ENCODE measurements around the gene ZBED1.
"Not testable (repeated sequence)": the region's sequence is repeated elsewhere in the genome, so short reads cannot be mapped to it uniquely, and the experiment has no call there.

Gene ZBED1

DNA sequence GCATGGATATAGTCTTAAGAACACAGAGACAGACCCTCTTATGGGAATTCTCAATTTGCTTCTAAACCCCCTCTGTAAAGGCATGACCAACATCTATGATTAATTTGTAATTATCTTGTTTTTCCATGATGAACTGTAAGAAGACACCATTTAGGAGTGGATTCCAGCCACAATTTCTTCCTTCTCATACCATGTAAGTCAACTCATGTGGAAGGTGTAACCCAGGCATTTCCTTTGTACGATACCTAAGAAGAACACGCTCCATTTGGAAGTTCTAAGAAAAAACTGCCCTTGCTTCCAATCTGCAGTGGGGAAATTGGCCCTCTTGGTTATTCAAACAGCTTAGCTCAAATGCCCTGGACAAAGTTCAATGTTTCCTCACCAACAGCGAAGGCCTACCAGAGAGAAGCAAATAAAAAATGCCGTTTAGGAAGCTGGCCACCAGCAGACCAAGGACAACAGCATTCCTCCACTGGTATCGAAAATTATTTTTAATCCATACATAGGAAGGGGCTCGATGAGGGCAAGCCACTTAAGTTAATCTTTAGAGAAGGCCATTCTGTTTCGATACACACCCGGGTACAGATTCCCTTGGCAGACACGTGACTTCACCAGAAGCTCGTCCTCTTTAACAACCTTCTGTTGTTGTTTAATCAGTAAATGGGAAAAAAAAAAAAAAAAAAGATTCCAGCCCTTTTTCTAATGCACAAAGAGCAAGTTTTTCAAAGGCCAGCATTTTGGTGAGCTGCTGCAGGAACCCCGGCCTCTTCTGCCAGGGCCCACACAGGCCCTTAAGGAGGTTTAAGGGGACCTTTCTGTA, 2.6 kb downstream of the ZBED1 start:
- DNase-seq (ENCODE audit: low read depth) = no peak

DNA sequence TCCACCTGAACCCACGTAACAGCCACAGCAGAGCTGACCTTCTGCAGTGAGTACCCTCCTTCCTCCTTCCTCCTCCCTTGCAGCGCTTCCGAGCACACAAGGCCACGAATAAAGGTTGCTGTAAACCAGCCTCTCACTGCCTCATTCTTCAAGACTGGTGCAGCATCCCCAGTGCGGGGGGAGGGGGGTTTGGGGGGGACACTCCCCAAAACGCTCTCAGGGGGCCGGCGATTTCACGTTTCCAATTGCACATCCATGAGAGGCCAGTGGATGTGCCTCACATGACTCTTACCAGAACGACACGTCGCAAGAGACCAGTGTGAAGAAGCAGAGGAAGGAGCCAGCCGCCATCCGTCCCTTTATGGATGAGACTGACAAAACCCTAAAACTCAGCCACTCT, 5.2 kb downstream of the ZBED1 start:
- DNase-seq (ENCODE audit: low read depth) = no peak

DNA sequence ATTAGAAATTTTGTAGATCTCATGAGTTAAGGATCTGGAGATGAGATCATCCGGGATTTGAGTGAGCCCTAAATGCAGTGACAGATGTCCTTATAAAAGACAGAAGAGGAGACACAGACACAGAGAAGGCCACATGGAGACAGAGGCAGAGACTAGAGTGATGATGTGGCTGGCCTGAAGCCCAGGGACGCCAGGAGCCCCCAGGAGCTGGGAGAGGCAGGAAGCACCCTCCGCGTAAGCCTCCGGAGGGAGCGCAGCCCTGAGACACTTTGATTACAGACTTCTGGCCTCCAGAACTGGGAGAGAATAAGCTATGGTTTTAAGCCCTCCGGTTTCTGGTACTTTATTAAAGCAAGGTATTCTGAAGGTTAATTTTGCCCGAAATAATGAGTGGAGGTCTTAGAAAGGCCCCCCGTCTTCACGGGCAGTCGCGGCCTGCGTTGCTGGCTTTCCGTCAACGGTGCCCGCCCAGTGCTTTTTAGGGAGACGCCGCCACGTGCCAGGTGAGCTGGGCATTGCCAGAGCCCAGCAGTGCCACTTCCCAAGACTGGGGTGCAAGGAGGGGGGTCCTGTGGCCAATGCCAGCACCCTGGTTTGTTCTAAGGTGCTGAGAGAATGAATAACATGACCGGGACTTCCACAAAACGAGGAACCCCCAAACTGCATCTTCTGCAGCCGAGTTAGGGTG, 8.1 kb downstream of the ZBED1 start:
- DNase-seq (ENCODE audit: low read depth) = no peak

DNA sequence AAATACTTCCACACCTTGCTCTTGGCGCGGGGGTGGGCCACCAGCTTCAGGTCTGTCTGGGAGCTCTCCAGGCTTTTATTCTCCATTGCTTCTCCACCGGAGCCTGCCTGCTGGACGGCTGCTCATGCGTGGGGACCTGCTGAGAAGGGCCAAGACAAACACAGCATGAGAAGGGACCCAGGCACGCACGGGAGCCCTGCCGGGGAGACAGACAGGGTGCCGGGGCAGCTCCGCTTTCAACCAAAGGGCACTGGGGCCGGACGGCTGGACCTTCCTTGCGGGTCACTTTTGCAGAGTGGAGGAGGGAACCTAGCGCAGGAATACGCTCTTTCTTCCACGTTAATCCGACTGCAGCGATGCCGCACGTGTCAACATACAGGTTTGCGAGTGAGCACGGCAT, 10.1 kb downstream of the ZBED1 start:
- no peak for DNase-seq (ENCODE audit: low read depth)

GRCh38 chrX:2489446-2490445, 11.0 kb downstream of the ZBED1 start:
- DNase-seq (ENCODE audit: low read depth) = no peak

DNA sequence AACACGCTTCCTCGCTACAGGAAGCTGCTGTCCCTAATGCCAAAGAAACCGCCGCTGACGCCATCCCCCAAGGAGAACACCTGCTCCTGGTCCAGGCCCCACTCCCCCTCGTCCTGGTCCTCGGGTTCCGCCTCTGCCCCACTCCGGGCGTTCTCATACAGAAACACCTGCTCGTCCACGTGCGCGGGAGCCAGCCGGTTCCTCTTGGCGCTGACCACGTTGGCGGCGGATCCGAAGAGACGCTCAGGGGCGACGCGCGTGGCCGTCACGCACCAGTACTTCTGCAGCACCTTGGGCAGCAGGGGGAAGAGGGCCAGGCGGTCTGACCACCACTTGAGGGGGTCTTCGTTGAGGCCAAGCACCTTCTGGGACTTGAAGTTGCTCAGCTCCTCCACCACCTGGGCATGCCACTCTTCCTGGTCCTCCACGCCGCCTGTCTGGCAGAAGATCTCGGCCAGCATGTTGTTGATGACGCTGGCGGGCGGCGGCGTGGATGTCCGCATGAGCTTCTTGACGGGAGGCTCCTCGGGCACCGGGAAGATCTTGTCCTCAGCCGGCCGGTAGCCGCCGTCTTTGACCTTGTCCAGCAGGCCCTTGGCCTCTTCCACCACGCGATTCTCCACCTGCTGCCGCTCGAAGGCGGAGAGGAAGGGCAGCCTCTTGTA, 12.0 kb downstream of the ZBED1 start:
- no peak for DNase-seq (ENCODE audit: low read depth)

DNA sequence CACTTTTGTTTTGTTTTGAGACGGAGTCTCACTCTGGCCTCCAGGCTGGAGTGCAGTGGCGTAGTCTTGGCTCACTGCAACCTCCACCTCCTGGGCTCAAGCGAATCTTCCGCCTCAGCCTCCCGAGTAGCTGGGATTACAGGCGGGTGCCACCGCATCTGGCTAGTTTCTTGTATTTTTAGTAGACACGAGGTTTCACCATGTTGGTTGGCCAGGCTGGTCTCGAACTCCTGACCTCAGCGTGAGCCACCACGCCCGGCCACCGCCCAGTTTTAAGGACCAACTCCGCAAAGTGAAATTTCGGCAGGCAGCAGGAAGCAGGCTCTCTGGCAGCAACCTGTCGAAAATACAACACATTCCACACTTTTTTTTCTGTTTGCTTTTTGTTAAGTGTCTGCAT, 13.4 kb downstream of the ZBED1 start:
- DNase-seq (ENCODE audit: low read depth) = no peak

DNA sequence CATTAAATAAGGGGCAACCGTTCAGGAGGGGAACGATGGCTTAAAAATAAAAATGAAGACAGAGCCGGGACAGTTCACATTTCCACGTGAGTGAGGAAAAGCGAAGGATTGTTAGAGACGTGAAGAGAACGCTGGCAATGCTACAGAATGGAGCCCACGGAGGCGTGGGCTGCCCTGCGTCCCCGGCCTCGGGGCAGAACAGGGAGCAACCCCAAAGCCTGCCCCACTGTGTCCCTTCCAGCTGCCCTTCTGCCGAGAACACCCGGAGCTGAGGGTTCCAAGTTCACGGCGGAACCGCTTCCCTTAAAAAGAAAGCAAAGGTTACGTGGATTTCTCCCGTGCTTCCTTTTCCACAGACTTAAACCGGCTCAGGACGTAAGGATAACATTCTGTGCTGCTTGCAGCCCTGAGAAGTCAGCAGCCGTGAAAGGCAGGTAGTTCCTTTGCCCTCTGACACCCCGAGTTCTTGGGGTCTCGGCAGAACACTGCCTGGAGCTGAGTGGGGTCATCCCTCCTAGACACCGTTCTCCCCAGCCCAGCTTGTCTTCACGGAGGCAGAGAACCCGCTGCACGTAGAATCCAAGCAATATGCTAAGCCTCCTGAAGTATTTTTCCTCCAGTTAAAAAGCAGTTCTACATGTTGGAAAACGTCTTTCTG, 14.2 kb downstream of the ZBED1 start:
- DNase-seq (ENCODE audit: low read depth) = no peak

- DNase-seq (ENCODE audit: low read depth) = no peak
Observed at GRCh38 chrX:2485789-2486345, 14.9 kb downstream of the ZBED1 start.

DNA sequence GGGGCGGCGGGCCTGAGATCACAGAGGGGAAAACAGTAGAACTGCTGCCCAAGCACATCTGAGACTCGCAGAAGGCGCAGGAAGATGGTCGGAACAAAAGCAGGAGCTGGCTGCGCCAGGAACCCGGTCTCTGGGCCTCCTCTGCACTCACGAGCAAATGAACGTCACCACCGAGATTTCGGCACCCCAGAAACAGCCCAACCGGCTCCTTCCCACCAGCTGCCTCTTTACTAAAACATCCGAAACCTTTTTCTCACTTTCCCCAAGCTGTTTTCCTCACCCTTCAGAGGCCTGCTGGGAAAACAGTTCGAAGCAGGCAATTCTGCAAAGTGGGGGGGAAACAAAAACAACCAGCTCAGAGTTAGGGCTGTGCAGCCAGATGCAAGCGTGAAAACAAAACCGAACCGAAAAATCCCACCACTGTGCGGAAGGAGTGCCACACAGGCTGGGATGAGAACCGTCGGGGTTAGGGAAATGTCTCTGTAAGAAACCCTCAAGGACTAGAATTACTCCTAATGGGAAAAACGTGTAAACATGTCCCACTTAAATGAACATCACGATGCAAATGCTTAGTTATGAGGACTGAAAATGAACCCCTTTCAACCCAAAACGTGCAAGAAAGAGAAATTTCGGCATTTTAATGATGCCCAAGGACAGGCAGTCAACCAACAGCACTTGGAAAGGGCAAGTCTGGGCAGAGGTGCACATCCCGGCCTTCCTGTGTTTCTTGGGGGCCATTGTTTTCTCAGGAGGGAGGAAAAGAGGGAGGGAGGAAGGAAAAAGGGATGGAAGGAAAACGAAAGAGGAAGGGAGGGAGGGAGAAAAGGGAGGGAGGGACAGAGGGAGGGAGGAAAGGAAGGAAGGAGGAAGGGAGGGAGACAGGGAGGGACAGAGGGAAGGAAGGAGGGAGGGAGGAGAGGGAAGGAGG, 15.8 kb downstream of the ZBED1 start:
- DNase-seq (ENCODE audit: low read depth) = no peak

GRCh38 chrX:2484256-2484655, 16.5 kb downstream of the ZBED1 start:
- no peak for DNase-seq (ENCODE audit: low read depth)

GRCh38 chrX:2483398-2484060, 17.2 kb downstream of the ZBED1 start:
- no peak for DNase-seq (ENCODE audit: low read depth)

- not testable (repeated sequence) for DNase-seq (ENCODE audit: low read depth)
Observed at GRCh38 chrX:2481597-2481996, 19.2 kb downstream of the ZBED1 start.

GRCh38 chrX:2479982-2480381, 20.8 kb downstream of the ZBED1 start:
- DNase-seq (ENCODE audit: low read depth) = not testable (repeated sequence)

GRCh38 chrX:2479420-2479780, 21.4 kb downstream of the ZBED1 start:
- DNase-seq (ENCODE audit: low read depth) = no peak

- no peak for DNase-seq (ENCODE audit: low read depth)
Observed at GRCh38 chrX:2478546-2479419, 22.0 kb downstream of the ZBED1 start.

DNA sequence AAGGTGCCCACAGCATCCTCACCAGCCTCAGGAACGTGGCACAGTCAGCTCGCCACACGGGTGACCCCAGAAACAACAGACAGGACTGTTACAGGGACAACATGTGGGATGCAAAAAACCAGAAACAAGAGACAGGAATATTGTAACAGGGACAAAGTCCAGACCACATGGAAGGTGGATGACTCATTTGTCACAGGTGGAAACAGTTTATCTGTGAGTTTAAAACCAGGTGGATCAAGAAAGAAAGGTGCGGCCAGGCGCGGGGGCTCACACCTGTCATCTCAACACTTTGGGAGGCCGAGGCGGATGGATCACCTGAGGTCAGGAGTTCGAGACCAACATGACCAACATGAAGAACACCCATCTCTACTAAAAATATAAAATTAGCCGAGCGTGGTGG, 23.5 kb downstream of the ZBED1 start:
- not testable (repeated sequence) for DNase-seq (ENCODE audit: low read depth)

DNA sequence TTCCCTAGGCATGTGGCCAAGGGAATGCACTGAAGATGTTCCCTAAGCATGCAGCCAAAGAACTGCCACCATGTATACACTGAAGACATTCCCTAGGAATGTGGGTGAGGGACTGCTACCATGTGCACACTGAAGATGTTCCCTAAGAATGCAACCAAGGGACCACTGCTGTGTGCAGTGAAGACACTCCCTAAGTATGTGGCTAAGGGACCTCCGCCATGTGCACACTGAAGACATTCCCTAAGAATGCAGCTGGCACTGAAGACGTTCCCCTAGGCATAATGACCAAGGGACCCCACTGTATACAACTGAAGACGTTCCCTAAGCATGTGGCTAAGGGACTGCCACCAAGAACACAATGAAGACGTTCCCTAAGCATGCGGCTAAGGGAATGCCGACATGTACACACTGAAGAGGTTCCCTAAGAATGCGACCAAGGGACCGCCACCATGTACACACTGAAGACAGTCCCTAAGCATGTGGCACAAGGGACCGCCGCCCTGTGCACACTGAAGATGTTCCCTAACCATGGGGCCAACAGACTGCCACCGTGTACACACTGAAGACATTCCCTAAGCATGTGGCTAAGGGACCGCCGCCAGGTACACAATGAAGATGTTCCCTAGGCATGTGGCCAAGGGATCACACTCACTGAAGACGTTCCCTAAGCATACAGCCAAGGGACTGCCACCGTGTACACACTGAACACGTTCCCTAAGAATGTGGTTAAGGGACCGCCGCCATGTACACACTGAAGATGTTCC, 25.6 kb downstream of the ZBED1 start:
- no peak for DNase-seq (ENCODE audit: low read depth)
